K562 (cell line): ENCODE data around the gene ATG12.

Experiments used
- CTCF ChIP-seq, 3 experiments: IDR thresholded peaks in 2 of 3; conservative IDR thresholded peaks in 1 of 3; 2 replicates each; pipeline ENCODE4 v1.5.1; 2011 to 2012; ENCODE audit warnings: low read length in 3 of 3, mild to moderate bottlenecking in 3 of 3, control low read depth in 2 of 3, improper control_type of control experiment in 1 of 3, inconsistent platforms in 1 of 3, low read depth in 1 of 3, mixed read lengths in 1 of 3, moderate library complexity in 1 of 3; ENCODE audit not compliant: insufficient read depth in 2 of 3
- EGR1 ChIP-seq: fragments of 450-650 bp; conservative IDR thresholded peaks from 2 replicates; pipeline ENCODE4 v1.6.1; 2017; ENCODE audit warnings: mild to moderate bottlenecking
- FOS ChIP-seq: IDR thresholded peaks from 3 replicates; pipeline ENCODE4 v1.6.1; 2011; ENCODE audit not compliant: insufficient read length; ENCODE audit errors: extremely low read depth
- MAFF ChIP-seq: IDR thresholded peaks from 2 replicates; pipeline ENCODE4 v1.6.1; 2012; ENCODE audit warnings: low read length, improper control_type of control experiment
- MAX ChIP-seq: sonication (generic); formaldehyde crosslinking; IDR thresholded peaks from 2 replicates; pipeline ENCODE4 v1.9.0; 2022; ENCODE audit warnings: mild to moderate bottlenecking, missing genetic modification reagents
- TEAD4 ChIP-seq, 2 experiments: sonication (generic) in 1 of 2; formaldehyde crosslinking in 1 of 2; IDR thresholded peaks; 2 replicates each; pipeline versions ENCODE4 v1.6.1 to v1.8.0; 2012 to 2022; ENCODE audit warnings: borderline replicate concordance in 1 of 2, inconsistent platforms in 1 of 2, low read length in 1 of 2, mild to moderate bottlenecking in 1 of 2, missing genetic modification reagents in 1 of 2

GRCh38 chr5:115857057-115857479 is 15.7 kb upstream of the ATG12 start:
- TF ChIP-seq MAX (CRISPR knock-in tag): no peak
- TF ChIP-seq CTCF (IDR thresholded peaks at IDR 0.05 in 2 of 3, conservative IDR thresholded peaks at IDR 0.05 in 1 of 3; ENCODE audit: insufficient read depth in 2 of 3, low read depth in 1 of 3, low read length in 3 of 3): no peak
- no peak for TF ChIP-seq FOS
- TF ChIP-seq EGR1: no peak
- no peak for TF ChIP-seq TEAD4 (IDR thresholded peaks at IDR 0.05; ENCODE audit: low read length)
- no peak for TF ChIP-seq TEAD4 (CRISPR knock-in tag; IDR thresholded peaks at IDR 0.05; ENCODE audit: borderline replicate concordance)
- TF ChIP-seq MAFF: no peak
